T47D (cell line): ENCODE results near the gene MOGAT1.
"Not testable (repeated sequence)": the region's sequence is repeated elsewhere in the genome, so short reads cannot be mapped to it uniquely, and the experiment has no call there.

ENCODE experiments used
- DNase-seq, 2 experiments: peaks; one replicate each; pipeline versions ENCODE4 v3.0.0 to v3.0.0-alpha.2; 2011 to 2012; ENCODE audit warnings: low read depth in 1 of 2, low spot score in 1 of 2
- JUND ChIP-seq: IDR thresholded peaks from 2 replicates; pipeline ENCODE4 v1.6.1; 2012; ENCODE audit warnings: low read depth
- in situ Hi-C: cut with HindIII; loops from 2 replicates; pipeline ENCODE4 v1.10.0; 2016; ENCODE audit warnings: low sequenced_read_pairs, low pct_unique_long_range_greater_than_20kb

MOGAT1 gene

DNA sequence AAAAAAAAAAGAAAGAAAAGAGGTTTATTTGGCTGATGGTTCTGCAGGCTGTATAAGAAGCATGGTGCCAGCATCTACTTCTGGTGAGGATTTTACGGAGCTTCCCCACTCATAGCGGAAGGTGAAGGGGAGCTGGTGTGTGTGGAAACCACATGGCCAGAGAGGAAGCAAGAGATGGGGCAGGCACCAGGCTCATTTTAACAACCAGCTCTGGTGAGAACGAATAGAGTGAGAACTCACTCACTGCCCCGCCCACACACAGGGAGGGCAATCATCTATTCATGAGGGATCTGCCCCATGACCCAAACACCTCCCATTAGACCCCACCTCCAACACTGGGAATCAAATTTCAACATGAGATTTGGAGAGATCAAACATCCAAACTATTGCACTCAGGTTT, 68.5 kb downstream of the MOGAT1 start:
- no peak for TF ChIP-seq JUND
- no peak for DNase-seq
- in situ Hi-C loops = no loop called here

DNA sequence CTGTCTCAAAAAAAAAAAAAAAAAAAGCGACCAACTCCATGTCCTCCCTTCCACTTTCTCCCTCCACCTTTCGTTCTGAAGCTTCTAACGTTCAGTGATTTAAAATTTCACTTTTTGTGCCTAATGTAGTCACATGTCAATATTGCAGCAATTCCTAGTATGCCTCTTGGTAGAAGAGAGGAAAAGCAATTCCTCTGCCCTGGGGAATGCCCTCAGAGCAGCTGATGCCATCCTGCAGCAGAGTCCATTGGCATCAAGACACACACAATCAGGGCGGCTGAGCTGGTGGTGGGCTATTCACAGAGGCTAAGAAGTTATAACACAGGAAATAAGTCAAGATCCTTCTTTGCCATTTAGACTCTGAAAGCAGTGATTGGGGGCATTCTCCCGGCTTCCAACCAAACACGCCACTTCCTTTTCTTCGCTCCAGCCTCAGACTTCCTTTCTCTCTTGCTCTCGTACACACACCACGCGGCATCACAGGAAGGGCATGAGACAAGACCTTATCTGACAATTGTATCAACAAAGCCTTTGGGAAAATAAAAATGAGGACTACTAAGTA, 71.9 kb downstream of the MOGAT1 start:
- no peak for TF ChIP-seq JUND
- in situ Hi-C loops = no loop called here
- no peak for DNase-seq

DNA sequence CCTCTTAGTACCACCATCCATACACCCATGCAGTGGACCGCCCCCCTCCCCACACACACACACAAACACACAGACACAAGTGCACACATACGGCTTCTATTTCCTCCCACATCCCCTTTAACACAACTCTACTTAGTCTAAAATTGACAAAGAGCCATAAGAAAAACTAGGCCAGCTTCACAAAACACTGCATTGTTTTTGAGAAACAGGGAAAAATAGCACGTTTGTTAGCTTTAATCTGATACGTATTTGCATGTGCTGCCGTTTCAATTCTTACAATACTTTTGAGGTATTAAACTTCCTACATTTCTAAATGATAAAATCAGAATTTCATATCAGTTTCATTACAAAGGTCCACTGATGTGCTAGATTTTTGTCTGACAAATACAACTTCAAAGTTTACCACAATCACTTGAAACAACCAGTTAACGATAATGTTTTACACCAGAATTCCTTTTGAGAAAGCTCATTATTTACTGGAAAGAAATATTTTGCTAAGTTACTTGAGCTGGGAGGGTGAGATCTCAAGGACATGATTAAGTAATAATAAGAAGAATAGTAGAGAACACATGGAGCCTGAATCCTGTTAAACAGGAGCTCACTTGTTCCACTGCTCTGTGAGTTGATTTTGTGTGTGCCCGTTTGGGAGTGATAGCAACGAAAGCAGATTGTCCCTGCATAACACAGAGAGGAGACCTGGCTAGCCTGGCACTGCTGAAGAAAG, 74.5 kb downstream of the MOGAT1 start:
- TF ChIP-seq JUND = no peak
- no peak for DNase-seq
- in situ Hi-C loops = no loop called here

DNA sequence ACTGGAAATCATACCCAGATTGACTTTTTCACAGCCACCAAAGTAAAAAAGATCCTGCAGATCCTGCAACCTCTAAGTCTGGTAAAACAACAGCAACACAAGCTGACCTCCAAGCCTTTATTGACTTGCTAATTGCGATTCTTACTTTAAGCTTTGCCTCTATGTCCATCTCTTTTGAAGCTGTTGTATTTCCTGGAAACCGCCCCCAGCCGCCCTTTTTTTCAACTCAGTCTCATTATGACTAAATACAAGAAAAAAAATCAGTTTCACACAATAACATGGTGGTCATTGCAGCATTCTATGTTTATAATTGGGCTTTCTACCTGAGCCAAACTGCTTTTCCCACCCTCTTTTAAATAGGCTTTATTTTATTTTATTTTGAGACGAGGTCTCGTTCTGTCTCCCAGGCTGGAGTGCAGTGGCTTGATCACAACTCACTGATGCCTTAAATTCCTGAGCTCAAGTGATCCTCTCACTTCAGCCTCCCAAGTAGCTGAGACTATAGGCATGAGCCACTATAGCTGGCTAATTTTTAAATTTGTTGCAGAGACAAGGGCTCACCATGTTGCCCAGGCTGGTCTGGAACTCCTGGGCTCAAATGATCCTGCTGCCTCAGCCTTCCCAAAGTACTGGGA, 76.2 kb downstream of the MOGAT1 start:
- TF ChIP-seq JUND = no peak
- DNase-seq = no peak
- in situ Hi-C loops = no loop called here

DNA sequence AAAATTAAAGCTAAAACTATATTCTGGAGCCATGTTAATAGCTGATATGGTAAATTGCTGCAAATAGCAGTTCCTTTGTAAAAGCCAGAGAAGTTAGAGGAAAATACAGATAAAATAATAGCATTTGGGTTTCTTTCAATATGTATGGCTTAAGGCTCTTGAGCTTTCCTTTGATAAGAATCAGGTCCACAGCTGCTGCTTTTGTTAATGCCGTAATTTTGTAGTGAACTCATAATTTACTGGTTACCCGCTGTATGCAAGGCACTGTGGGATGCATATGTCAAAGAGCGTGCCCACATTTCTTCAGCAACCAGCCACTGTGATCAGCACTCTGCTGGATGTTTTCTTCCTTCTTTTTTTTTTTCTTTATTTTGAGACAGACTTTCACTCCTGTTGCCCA, 79.1 kb downstream of the MOGAT1 start:
- no peak for TF ChIP-seq JUND
- no peak for DNase-seq
- in situ Hi-C loops = no loop called here

DNA sequence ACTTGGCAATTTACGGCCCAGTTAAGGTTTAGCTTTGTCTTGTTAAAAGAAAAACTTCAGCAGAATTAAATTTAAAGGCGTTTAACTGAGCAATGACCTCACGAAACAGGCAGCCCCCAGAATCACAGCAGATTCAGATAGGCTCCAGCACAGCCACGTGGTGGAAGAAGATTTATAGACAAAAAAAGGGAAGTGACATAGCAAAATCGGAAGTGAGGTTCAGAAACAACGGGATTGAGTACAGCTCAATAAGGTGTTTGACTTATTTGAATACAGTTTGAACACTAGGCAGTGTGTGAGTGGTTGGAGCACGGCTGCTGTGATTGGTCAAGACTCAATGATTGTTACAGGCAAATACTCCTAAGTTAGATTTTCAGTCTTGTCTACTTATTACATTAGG, 79.8 kb downstream of the MOGAT1 start:
- in situ Hi-C loops = no loop called here
- no peak for TF ChIP-seq JUND
- DNase-seq = no peak

DNA sequence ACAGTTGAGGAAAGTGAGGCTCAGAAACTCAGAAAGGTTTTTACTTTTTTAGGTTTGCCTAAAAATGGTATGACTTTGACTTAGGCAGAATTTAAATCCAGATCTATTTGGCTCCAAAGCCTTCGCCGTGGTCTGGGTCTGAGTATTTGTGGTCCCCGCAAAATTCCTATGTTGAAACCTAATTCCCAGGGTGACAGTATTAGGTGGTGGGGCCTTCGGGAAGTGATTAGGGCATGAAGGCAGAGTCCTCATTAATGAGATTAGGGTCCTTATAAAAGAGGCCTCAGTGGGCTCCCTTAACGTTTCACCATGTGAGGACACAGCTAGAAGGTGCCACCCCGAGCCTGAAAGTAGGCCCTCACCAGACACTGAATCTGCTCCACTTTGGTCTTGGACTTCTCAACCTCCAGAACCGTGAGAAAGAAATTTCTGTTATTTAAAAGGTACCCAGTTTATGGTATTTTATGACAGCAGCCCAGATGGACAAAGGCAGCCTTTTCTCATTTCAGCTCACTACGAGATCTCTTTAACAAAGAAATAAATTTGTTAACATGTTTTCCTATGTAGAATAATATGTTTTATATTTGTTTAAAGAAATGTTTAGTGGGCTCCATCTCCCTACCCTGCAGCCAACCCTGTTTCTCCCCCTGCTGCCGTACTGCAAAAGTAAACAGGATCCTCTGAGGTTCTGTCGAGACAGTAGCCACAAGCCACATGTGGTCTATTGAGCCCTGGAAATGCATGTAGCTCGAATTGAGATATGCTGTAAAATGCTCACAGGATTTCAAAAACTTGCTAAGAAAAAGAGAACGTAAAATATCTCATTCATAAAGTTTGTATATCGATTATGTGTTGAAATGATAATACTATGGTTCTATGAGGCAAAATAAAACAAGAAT, 80.6 kb downstream of the MOGAT1 start:
- in situ Hi-C loops = no loop called here
- TF ChIP-seq JUND = no peak
- no peak for DNase-seq

DNA sequence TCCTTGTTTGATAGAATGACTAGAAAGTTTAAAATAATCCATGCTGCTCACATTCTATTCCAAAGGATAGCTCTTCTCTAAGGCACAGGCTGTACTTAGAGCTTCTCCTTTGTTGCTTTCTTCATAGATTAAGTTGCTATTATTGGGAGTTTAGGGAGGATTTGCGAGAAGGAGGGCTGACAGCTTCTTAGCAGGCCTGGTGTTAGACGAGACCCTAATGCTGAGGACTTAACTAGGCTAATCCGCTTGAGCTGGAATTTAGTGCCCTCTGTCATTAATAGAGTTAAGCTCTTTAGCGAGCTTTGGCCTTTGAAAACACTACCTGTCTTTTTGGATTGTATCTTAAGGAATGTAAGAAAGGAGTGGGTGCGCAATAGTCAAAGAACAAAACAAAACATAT, 81.3 kb downstream of the MOGAT1 start:
- no peak for TF ChIP-seq JUND
- DNase-seq = no peak
- in situ Hi-C loops = no loop called here

DNA sequence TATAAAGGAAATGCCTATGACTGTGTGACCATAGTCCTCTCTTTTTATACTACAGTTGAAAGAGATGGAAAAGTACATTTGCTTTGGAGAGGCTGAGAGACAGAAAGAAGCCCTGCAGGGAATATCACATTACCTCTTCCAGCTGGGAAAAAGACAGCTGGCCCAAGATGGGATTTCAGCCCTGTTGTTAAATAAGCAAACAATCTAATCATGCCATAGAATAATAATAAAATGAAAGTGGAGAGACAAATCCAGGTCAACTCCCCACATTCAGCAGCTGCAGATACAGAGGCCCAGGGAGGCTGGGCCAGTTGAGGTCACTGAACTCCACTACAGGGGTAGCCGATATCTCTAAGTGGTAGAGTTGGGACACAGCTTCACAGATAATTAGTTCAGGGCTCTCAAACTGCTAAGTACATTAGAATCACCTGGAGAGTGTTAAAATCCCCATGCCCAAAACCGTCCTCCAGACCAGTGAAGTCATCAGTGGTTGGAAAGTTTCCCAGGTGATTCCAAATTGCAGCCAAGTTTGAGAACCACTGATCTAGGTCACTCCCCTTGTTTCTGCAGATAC, 81.9 kb downstream of the MOGAT1 start:
- in situ Hi-C loops = no loop called here
- no peak for TF ChIP-seq JUND
- DNase-seq = no peak

DNA sequence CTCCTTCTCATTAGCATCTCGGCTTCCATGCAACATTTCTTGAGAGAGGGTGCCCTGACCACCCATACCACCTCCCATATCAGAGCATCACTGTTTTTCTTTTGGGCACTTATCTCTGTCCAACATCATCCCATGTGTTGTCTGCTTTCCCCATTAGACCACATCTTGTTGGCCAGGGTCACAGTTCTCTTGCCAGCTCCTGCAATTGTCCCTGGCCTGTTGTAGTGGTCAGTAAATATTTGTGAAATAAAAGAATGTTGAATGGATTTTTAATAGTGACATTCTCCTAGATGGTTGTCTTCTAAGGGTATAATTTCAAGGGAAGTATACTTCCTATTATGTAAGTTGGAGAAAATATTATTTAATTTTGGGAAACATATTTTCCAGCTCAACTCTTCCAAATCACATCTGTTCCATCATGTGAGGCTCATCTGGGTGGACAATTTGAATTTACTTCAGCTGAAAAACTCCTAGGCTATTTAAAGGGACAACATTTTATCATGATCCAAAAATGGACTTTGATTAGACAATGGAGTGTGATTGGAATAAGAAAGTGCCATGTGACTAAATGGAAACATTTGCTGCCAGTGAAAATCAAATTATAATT, 83.0 kb downstream of the MOGAT1 start:
- no peak for TF ChIP-seq JUND
- in situ Hi-C loops = no loop called here
- no peak for DNase-seq

DNA sequence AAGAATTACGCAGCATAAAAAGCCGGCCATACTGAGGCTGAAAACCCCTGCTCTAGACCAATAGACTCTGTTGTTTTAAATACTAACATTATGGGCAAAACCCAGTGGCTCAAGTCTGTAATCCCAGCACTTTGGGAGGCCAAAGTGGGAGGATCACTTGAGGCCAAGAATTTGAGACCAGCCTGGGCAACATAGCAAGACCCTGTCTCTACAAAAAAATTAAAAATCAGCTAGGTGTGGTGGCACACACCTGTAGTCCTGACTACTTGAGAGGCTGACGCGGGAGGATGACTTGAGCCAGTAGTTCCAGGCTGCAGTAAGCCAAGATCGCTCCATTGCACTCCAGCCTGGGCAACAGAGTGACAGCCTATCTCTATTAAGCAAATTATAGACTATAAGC, 84.1 kb downstream of the MOGAT1 start:
- DNase-seq, in situ Hi-C loops: not testable (repeated sequence)

DNA sequence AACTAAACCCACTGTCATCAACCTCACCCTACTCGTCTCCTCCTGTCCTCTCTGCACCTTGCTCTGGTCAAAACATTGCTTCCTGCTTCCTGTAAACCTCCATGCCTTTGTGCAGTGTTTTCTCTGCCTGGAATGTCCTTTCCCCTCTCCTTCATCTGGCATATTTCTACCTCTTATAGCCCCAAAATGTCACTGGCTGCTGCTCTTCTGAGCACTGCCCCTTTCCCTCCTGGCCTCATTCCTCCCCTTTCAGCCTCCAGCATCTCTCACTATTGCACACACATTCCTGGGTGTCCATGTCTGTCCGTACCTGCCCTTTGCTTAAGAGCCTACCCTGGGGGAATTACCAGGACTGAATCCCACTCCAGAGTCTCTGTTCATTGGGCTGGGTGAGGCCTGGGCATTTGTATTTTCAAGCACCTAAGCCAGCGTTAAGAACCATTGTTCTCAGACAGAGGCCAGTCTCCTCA, 84.9 kb downstream of the MOGAT1 start:
- TF ChIP-seq JUND = no peak
- in situ Hi-C loops = no loop called here
- no peak for DNase-seq
